ENCODE measurements around the gene C4A.
"Not testable (repeated sequence)": the region's sequence is repeated elsewhere in the genome, so short reads cannot be mapped to it uniquely, and the experiment has no call there.

DNA sequence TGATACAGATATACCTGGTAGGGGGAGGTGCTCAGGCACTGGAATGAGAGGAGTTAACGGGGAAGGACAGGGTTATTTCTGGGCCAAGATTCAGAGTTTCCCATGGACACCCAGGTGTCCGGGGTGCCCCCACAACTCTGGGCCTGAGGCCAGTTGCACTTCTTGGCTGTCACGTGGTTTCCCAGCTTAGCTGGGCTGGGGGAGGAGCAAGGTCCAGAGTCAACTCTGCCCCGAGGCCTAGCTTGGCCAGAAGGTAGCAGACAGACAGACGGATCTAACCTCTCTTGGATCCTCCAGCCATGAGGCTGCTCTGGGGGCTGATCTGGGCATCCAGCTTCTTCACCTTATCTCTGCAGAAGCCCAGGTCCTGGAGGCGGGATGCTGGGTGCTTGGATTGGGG, 32.7 kb downstream of the C4A start, which contains the start of gene C4B:
- TF ChIP-seq CTCF (IDR thresholded peaks at IDR 0.05; ENCODE audit: low read depth, low read length); MYC (IDR thresholded peaks at IDR 0.05; ENCODE audit: low read depth, low read length); POLR2A (IDR thresholded peaks at IDR 0.05; ENCODE audit: extremely low read depth, insufficient read length): not testable (repeated sequence)
